Mucosa of stomach (tissue), 1 donor: ENCODE measurements around the gene FRMD4A.
"Not testable (repeated sequence)": the region's sequence is repeated elsewhere in the genome, so short reads cannot be mapped to it uniquely, and the experiment has no call there.

Source experiments
- H3K27me3 ChIP-seq: one replicate; pipeline ENCODE4 v1.7.0; 2013; ENCODE audit warnings: mild to moderate bottlenecking, low read length; ENCODE audit not compliant: control insufficient read depth, insufficient read depth
- H3K36me3 ChIP-seq: one replicate; pipeline ENCODE4 v1.7.0; 2013; ENCODE audit warnings: low read length; ENCODE audit not compliant: control insufficient read depth, insufficient read depth
- H3K4me1 ChIP-seq: one replicate; pipeline ENCODE4 v1.7.0; 2013; ENCODE audit warnings: mild to moderate bottlenecking, low read length; ENCODE audit not compliant: control insufficient read depth, insufficient read depth
- H3K4me3 ChIP-seq: one replicate; pipeline ENCODE4 v1.7.0; 2013; ENCODE audit warnings: low read length
- H3K9ac ChIP-seq: one replicate; pipeline ENCODE4 v1.7.0; 2013; ENCODE audit warnings: mild to moderate bottlenecking, low read length, moderate library complexity
- H3K9me3 ChIP-seq: one replicate; pipeline ENCODE4 v1.7.0; 2013; ENCODE audit warnings: mild to moderate bottlenecking, low read length, moderate library complexity; ENCODE audit not compliant: control insufficient read depth
- donor health status: Pancreatic carcinoma.

Gene FRMD4A

DNA sequence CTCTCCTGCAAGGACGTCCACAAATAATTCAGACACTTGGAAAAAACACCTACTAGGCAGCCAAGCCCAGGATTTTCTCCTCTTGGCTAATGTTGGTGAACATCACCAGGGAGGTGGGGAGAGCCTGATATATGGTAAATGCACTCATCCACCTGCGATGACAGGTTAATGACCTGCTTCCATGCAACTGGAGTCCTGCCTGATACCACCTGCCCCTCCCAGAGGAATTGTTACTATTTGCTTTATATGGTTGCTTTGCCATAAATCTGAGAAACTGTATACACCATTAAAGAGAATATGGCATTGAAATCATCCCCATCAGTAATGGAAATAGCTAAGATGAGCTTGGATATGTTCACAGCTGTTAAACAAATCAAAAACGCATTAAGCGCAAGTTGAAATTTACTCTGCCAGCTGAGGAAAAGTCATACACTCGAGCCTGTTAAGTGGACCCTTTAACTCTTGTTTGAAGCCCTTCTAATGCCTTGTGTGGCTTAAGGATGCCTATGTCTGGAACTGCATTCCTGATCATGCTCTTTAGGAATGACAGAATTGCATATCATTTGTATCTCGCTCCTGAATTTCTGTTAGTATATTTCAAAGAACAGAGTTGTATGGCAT lies 535.6 kb downstream of the FRMD4A start:
- Histone ChIP-seq H3K4me1 (peaks cover 6% of the 10 kb centered on the region), H3K9me3 (no peaks in the 10 kb centered on the region), H3K27me3 (no peaks in the 10 kb centered on the region), H3K9ac (no peak overlapping the region), H3K4me3 (no peak overlapping the region), H3K36me3 (no peaks in the 10 kb centered on the region)

DNA sequence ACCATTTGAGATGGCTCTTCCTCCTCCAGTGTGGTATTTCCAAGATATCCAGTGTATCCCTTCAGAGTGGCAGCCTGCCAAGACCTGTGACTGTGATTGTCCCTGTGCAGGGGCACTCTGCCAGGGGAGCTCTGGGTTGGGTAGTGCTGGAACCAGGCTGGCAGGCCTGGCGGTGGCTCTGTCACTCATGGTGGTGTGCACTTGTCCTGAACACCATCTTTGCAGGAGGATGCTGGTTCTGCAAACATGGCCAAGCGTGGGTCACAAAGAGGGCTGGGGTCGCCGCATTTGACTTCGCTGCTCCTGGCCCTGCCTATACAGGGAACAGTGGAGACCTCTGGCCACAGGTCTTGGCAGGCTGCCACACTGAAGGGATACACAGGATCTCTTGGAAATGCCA lies 538.7 kb downstream of the FRMD4A start:
- Histone ChIP-seq H3K4me1 (peaks cover 19% of the 10 kb centered on the region), H3K36me3 (no peaks in the 10 kb centered on the region), H3K9ac (no peak overlapping the region), H3K9me3 (no peaks in the 10 kb centered on the region), H3K4me3 (no peak overlapping the region), H3K27me3 (no peaks in the 10 kb centered on the region)

DNA sequence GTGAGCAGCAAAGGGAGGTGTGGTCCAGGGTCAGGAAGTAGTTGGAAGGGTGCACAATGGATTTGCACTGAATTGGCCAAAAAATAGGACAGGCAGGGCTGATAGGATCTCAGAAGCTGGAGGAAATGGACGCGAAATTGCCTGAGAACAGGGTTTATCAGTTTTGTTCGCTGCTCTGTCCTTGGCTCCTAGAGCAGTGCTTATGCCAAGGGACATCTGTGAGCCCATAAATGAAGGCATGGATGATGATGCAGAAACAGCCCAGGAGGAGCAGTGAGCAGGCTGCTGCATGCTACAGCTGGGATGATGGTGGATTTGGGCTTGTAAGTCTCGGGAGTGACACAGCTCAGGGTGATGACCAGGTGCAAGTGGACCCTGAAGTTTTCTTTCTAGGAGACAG lies 539.2 kb downstream of the FRMD4A start:
- H3K27me3 ChIP-seq = no peaks in the 10 kb centered on the region
- H3K36me3 ChIP-seq = no peaks in the 10 kb centered on the region
- H3K9me3 ChIP-seq = no peaks in the 10 kb centered on the region
- no peak overlapping the region for H3K4me3 ChIP-seq
- H3K4me1 ChIP-seq = peaks cover 19% of the 10 kb centered on the region
- no peak overlapping the region for H3K9ac ChIP-seq

DNA sequence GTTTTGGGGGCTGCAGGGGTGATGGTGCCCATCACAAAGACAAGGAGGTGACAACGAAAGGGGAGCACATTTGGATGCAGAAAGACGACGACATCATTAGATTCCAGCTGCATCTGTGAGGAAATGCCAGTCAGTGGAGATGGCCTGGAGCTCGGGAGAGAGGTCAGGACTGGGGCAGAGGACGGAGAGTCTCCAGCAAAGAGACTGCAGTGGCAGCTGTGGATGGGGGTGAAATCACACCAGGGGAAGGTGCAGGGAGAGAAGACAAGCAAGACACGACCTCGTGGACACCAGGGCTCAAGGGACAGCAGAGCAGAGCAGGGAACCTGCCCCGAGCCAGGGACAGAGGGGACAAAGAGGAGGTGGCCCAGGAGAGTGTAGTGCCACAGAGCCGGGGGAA lies 540.5 kb downstream of the FRMD4A start:
- Histone ChIP-seq H3K27me3 (no peaks in the 10 kb centered on the region), H3K36me3 (no peaks in the 10 kb centered on the region), H3K9me3 (no peaks in the 10 kb centered on the region), H3K4me1 (peaks cover 12% of the 10 kb centered on the region), H3K9ac (no peak overlapping the region), H3K4me3 (no peak overlapping the region)

DNA sequence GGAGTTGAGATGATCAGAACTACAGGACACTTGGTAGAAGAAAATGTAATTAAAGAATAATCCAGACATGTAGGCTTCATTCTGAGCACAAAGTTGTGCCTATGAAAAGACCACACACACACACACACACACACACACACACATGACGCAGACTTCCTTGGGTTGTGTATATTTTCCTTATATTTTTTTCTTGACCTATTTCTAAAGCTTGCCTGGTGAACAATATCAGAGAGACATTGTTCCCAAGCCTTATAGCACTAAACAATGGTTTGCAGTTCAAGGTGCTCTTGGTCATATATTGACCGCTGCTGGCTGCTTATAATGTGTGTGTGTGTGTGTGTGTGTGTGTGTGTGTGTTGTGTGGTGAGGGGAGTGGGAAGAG lies 541.3 kb downstream of the FRMD4A start:
- Histone ChIP-seq H3K9me3 (no peaks in the 10 kb centered on the region), H3K4me3 (no peak overlapping the region), H3K27me3 (no peaks in the 10 kb centered on the region), H3K9ac (no peak overlapping the region), H3K36me3 (no peaks in the 10 kb centered on the region), H3K4me1 (peaks cover 12% of the 10 kb centered on the region)

DNA sequence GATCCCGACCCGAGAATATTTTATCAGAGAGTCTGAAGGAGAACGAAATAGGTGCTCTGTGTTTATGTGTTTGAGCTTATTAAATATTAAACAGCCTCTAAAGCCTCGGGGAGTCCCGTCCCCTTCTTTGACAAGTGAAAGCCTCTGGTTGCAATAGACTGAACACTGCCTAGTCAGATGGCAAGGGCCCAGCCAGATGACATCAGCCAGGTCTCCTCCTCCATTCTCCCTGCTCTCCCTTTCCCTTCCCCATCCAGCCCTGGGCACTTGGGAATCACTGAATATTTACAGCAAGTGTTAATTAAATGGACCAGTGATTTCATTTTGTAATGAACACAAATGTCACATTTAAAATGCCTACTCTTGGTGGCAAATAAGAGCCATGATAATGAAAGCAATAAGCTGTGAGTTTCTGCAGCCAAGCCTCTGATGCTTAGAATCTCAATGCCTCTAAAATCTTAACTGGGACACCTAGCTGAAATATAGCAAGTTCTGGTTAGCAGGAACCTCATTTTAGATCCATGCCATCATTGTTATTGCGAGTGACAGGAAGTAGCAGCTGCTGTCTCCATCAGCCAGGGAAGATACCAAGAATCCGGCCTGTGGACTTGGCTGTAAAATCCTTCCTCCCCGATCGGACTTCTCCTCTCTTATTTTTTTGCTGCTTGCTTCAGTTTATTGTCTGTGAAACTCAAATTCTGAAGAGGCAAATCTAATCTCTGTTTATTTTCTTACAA lies 541.8 kb downstream of the FRMD4A start:
- no peaks in the 10 kb centered on the region for H3K9me3 ChIP-seq
- no peaks in the 10 kb centered on the region for H3K27me3 ChIP-seq
- H3K4me1 ChIP-seq = peaks cover 12% of the 10 kb centered on the region
- no peak overlapping the region for H3K4me3 ChIP-seq
- no peak overlapping the region for H3K9ac ChIP-seq
- H3K36me3 ChIP-seq = no peaks in the 10 kb centered on the region

DNA sequence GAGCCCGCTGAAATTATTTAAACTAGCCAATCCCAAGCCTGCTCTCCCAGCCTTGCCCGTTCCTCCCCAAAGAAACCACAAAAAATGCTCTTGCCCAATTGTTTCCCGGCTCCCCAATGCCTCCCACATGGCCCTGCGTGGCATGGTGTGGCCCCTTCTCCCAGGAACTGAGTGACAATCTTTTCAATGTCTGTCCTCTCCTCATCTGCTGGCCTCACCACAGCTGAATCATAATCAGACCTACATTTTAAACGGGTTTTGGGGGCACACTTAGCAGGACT lies 542.5 kb downstream of the FRMD4A start:
- Histone ChIP-seq H3K4me3 (no peak overlapping the region), H3K4me1 (peaks cover 12% of the 10 kb centered on the region), H3K9me3 (no peaks in the 10 kb centered on the region), H3K36me3 (no peaks in the 10 kb centered on the region), H3K27me3 (no peaks in the 10 kb centered on the region), H3K9ac (no peak overlapping the region)

DNA sequence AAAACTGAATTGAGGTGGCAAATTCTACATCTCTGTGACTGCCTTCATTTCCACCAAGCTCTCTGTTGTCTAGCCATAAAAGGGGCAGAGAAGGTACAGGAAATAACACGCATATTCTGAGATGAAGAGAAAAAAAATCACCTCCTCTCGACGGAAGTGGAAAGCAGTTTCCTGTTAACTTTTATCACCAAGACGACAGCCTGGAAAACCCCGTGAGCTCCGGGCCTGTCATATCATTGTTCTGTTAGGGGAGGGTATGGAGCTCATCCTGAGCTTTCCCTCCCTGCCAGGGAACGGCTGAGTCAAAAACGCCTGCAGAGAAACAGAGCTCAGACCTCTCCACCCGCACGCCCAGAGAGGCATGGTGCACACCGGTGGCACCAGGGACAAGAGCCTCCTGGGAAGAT lies 543.7 kb downstream of the FRMD4A start:
- H3K36me3 ChIP-seq = no peaks in the 10 kb centered on the region
- H3K4me1 ChIP-seq = peaks cover 12% of the 10 kb centered on the region
- no peaks in the 10 kb centered on the region for H3K27me3 ChIP-seq
- no peak overlapping the region for H3K4me3 ChIP-seq
- no peaks in the 10 kb centered on the region for H3K9me3 ChIP-seq
- H3K9ac ChIP-seq = no peak overlapping the region

DNA sequence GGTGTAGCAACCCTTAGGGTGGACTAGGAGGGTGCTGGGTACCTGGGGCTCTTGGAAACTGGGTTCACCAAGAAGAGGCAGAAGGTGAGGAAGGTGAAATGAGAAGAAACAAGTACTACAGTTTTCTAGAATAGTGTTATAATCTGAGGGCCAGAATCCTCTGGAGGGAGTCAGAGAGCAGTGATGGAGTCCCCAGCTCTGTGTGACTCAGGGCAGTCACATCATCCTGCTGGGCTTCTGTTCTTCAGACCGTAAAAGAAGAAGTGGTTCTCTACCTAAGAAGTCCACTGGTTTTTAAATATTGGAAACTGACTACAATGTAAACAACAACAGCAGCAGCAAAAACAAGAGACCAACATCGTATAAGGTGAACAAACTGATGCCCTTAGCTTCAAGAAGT lies 546.7 kb downstream of the FRMD4A start:
- H3K9ac ChIP-seq = no peak overlapping the region
- no peak overlapping the region for H3K4me3 ChIP-seq
- H3K27me3 ChIP-seq = no peaks in the 10 kb centered on the region
- no peaks in the 10 kb centered on the region for H3K36me3 ChIP-seq
- no peaks in the 10 kb centered on the region for H3K9me3 ChIP-seq
- H3K4me1 ChIP-seq = peaks cover 12% of the 10 kb centered on the region

DNA sequence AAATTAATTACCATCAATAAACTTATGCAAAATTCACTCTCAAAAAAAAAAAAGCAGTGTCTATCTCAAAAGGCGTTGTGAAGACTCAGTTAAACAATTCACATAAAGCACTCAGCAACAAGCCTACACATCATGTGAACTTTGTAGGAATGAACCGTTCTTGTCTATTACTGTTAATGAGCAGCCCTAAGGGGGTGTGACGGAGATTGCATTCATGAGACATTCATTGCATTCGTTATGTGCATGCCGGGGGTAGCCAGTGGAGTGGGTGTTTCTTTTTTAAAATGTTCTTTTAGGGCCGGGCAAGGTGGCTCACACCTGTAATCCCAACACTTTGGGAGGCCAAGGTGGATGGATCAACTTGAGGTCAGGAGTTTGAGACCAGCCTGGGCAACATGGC lies 551.0 kb downstream of the FRMD4A start:
- H3K4me3 ChIP-seq = no peak overlapping the region
- H3K9me3 ChIP-seq = no peaks in the 10 kb centered on the region
- H3K36me3 ChIP-seq = no peaks in the 10 kb centered on the region
- H3K9ac ChIP-seq = no peak overlapping the region
- H3K27me3 ChIP-seq = no peaks in the 10 kb centered on the region
- no peaks in the 10 kb centered on the region for H3K4me1 ChIP-seq

DNA sequence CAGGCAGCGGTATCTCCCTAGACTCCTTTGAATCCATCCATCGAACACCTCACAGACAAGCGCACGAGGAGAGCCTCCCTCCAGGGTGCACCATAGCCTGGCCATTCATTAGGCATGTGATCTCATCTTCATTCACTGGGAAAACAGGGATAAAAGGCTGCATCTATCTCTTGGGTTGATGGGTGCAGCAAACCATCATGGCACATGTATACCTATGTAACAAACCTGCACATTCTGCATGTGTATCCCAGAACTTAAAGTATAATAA lies 552.1 kb downstream of the FRMD4A start:
- H3K4me3 ChIP-seq, H3K9ac ChIP-seq, H3K27me3 ChIP-seq, H3K36me3 ChIP-seq, H3K9me3 ChIP-seq, H3K4me1 ChIP-seq: not testable (repeated sequence)

DNA sequence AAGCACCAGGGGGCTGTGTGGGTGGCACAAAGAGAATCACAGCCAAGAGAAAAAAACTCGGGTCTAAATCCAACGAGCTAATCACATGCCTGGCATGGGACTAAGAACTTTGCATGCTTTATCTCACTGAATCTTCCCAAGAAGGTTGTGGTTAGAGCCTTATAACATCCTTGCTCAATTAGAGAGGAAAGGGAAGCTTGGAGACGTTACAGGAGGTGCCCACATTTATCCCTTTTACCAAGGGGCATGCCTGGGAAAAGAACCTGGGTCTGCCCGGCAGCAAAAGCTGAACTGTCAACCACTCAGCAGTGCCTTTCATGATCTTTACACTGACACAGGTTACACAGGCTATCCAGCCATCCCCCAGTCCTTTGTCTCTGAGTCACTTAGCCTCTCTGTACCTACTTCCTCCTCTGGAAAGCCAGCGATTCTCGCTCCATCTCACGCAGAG lies 553.8 kb downstream of the FRMD4A start:
- no peaks in the 10 kb centered on the region for H3K27me3 ChIP-seq
- H3K4me3 ChIP-seq = no peak overlapping the region
- no peak overlapping the region for H3K9ac ChIP-seq
- no peaks in the 10 kb centered on the region for H3K9me3 ChIP-seq
- no peaks in the 10 kb centered on the region for H3K36me3 ChIP-seq
- H3K4me1 ChIP-seq = no peaks in the 10 kb centered on the region
